HG03159 (cell line): ENCODE results near the gene MCM9.
A peak's percentile ranks its signal among the peaks of the same experiment; 100 is the strongest.
"Not testable (repeated sequence)": the region's sequence is repeated elsewhere in the genome, so short reads cannot be mapped to it uniquely, and the experiment has no call there.

ENCODE experiments used
- ATAC-seq: cut with Tn5 transposase; IDR thresholded peaks from one replicate; pipeline ENCODE4 v1.9.1; 2021; ENCODE audit warnings: mild to moderate bottlenecking, moderate library complexity; ENCODE audit not compliant: unreplicated experiment

Gene MCM9

GRCh38 chr6:118868901-118869300, 66.1 kb downstream of the MCM9 start:
- not testable (repeated sequence) for ATAC-seq

GRCh38 chr6:118867181-118867580, 67.8 kb downstream of the MCM9 start:
- ATAC-seq, result no peak

- ATAC-seq, result no peak
Measured at GRCh38 chr6:118865100-118865391, 69.9 kb downstream of the MCM9 start.

GRCh38 chr6:118864341-118865099, 70.4 kb downstream of the MCM9 start:
- no peak for ATAC-seq

GRCh38 chr6:118862443-118862842, 72.5 kb downstream of the MCM9 start:
- ATAC-seq, result no peak

- no peak for ATAC-seq
Measured at GRCh38 chr6:118860880-118861279, 74.1 kb downstream of the MCM9 start.

- no peak for ATAC-seq
Measured at GRCh38 chr6:118860363-118860762, 74.6 kb downstream of the MCM9 start.

GRCh38 chr6:118859517-118860064, 75.4 kb downstream of the MCM9 start:
- no peak for ATAC-seq

GRCh38 chr6:118856301-118856700, 78.7 kb downstream of the MCM9 start:
- no peak for ATAC-seq

- no peak for ATAC-seq
Measured at GRCh38 chr6:118853408-118853807, 81.6 kb downstream of the MCM9 start.

GRCh38 chr6:118844915-118845314, 90.0 kb downstream of the MCM9 start:
- no peak for ATAC-seq

- ATAC-seq, result peak; percentile 92
Measured at GRCh38 chr6:118843685-118844390, 91.1 kb downstream of the MCM9 start.

- no peak for ATAC-seq
Measured at GRCh38 chr6:118830691-118831090, 104.3 kb downstream of the MCM9 start.

- no peak for ATAC-seq
Measured at GRCh38 chr6:118829817-118830478, 105.0 kb downstream of the MCM9 start.

GRCh38 chr6:118826096-118826495, 108.9 kb downstream of the MCM9 start:
- ATAC-seq, result no peak

GRCh38 chr6:118825661-118826060, 109.3 kb downstream of the MCM9 start:
- ATAC-seq, result no peak

GRCh38 chr6:118815495-118815894, 119.5 kb downstream of the MCM9 start:
- no peak for ATAC-seq

- no peak for ATAC-seq
Measured at GRCh38 chr6:118813775-118814174, 121.2 kb downstream of the MCM9 start.

GRCh38 chr6:118812970-118813369, 122.0 kb downstream of the MCM9 start:
- no peak for ATAC-seq

- peak; percentile 82 for ATAC-seq
Measured at GRCh38 chr6:118810420-118811027, 124.4 kb downstream of the MCM9 start.
